Measurements from ENCODE around the gene RUNDC3A.

GRCh38 chr17:44315760-44316731 is 7.6 kb downstream of the RUNDC3A start:
- TF ChIP-seq CTCF (IDR thresholded peaks at IDR 0.05; ENCODE audit: low read depth, low read length): no peak
- TF ChIP-seq POLR2A (IDR thresholded peaks at IDR 0.05; ENCODE audit: extremely low read depth, insufficient read length): no peak
- TF ChIP-seq, protein P1, sequence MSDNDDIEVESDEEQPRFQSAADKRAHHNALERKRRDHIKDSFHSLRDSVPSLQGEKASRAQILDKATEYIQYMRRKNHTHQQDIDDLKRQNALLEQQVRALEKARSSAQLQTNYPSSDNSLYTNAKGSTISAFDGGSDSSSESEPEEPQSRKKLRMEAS (IDR thresholded peaks at IDR 0.05; ENCODE audit: low read depth, low read length): no peak
